GM19455 (cell line): Measurements from ENCODE around the gene CCDC175.

Source experiments
- ATAC-seq: cut with Tn5 transposase; IDR thresholded peaks from one replicate; pipeline ENCODE4 v1.9.1; 2021; ENCODE audit not compliant: unreplicated experiment

Gene CCDC175

GRCh38 chr14:59576332-59577294 is at the start of gene CCDC175:
CCDC175 (minus strand) TSS chr14:59576812; CDS start chr14:59576775, 37 bp downstream.
- ATAC-seq = peak; percentile 96

GRCh38 chr14:59622631-59623030 is 46.0 kb upstream of the CCDC175 start:
- ATAC-seq = no peak

GRCh38 chr14:59619061-59619460 is 42.4 kb upstream of the CCDC175 start:
- ATAC-seq = no peak

- no peak for ATAC-seq
Observed at GRCh38 chr14:59601056-59601455, 24.4 kb upstream of the CCDC175 start.

- ATAC-seq = no peak
Observed at GRCh38 chr14:59600211-59600945, 23.8 kb upstream of the CCDC175 start.

GRCh38 chr14:59595071-59595470 is 18.5 kb upstream of the CCDC175 start:
- ATAC-seq = no peak

- ATAC-seq = no peak
Observed at GRCh38 chr14:59591641-59592370, 15.2 kb upstream of the CCDC175 start.

GRCh38 chr14:59588101-59588500 is 11.5 kb upstream of the CCDC175 start:
- ATAC-seq = no peak

- ATAC-seq = no peak
Observed at GRCh38 chr14:59585891-59586554, 9.4 kb upstream of the CCDC175 start.

GRCh38 chr14:59583755-59584154 is 7.1 kb upstream of the CCDC175 start:
- ATAC-seq = no peak

GRCh38 chr14:59582845-59583509 is 6.4 kb upstream of the CCDC175 start:
- ATAC-seq = no peak

GRCh38 chr14:59582161-59582560 is 5.5 kb upstream of the CCDC175 start:
- ATAC-seq = no peak

GRCh38 chr14:59580911-59581310 is 4.3 kb upstream of the CCDC175 start:
- ATAC-seq = no peak

GRCh38 chr14:59570122-59570521 is 6.5 kb downstream of the CCDC175 start:
- ATAC-seq = no peak

GRCh38 chr14:59566725-59567124 is 9.9 kb downstream of the CCDC175 start:
- no peak for ATAC-seq

- ATAC-seq = no peak
Observed at GRCh38 chr14:59566296-59566695, 10.3 kb downstream of the CCDC175 start.

GRCh38 chr14:59565087-59565486 is 11.5 kb downstream of the CCDC175 start:
- ATAC-seq = no peak

GRCh38 chr14:59564366-59564765 is 12.2 kb downstream of the CCDC175 start:
- ATAC-seq = no peak

GRCh38 chr14:59547310-59547709 is 29.3 kb downstream of the CCDC175 start:
- no peak for ATAC-seq

- no peak for ATAC-seq
Observed at GRCh38 chr14:59543873-59544272, 32.7 kb downstream of the CCDC175 start.
